Measurements from ENCODE around the gene ADH7.

GRCh38 chr4:99402765-99403164, 32.4 kb downstream of the ADH7 start:
- no peak for TF ChIP-seq CTCF (IDR thresholded peaks at IDR 0.05)
- no peak for TF ChIP-seq RCOR1 (IDR thresholded peaks at IDR 0.05; ENCODE audit: low read depth, low read length)
- no peak for TF ChIP-seq EP300 (IDR thresholded peaks at IDR 0.05)
- no peak for TF ChIP-seq CEBPB (IDR thresholded peaks at IDR 0.05)
- no peak for TF ChIP-seq HDAC2 (IDR thresholded peaks at IDR 0.05)

Measured in A549 (cell line).